Lower lobe of right lung (tissue), 2 donors: Measurements from ENCODE around the gene NDUFB4. TPM values are rescaled to one million over a fixed set of nuclear protein-coding genes. Genes with fewer than 3 reads are reported as not detected.
A peak's percentile ranks its signal among the peaks of the same experiment; 100 is the strongest.

Experiments
- ATAC-seq, 2 donors: fragments of 200-7000 bp; cut with Tn5 transposase; one replicate each; pipeline ENCODE4 v1.9.1; 2020 to 2022; ENCODE audit warnings: mild to moderate bottlenecking in 2 of 2, moderate library complexity in 2 of 2
- DNase-seq: peaks from one replicate; pipeline ENCODE4 v3.0.0-alpha.2; 2020
- H3K27ac ChIP-seq: fragments of 200-600 bp; one replicate; pipeline ENCODE4 v1.8.0; 2022
- H3K27me3 ChIP-seq: fragments of 200-600 bp; one replicate; pipeline ENCODE4 v1.8.0; 2022; ENCODE audit warnings: low read depth
- H3K36me3 ChIP-seq: fragments of 200-600 bp; one replicate; pipeline ENCODE4 v1.8.0; 2022; ENCODE audit warnings: mild to moderate bottlenecking
- H3K4me1 ChIP-seq: fragments of 200-600 bp; one replicate; pipeline ENCODE4 v1.8.0; 2022
- H3K4me3 ChIP-seq: fragments of 200-600 bp; one replicate; pipeline ENCODE4 v1.8.0; 2022; ENCODE audit warnings: mild to moderate bottlenecking
- H3K9me3 ChIP-seq: fragments of 200-600 bp; one replicate; pipeline ENCODE4 v1.8.0; 2022
- intact Hi-C: fragments of 100-400 bp; cut with DNase I; formaldehyde crosslinking; loops from one replicate; pipeline ENCODE4 v1.11.0; 2022
- total RNA-seq: library from RNA; stranded (reverse); fragmentation: NEBNext Ultra II Directional; extraction: Animal tissue kit (Norgen Biotek cat#: 25700); gene quantifications from one replicate; pipeline ENCODE4 v1.2.1, GENCODE V29; 2021
- TF ChIP-seq, protein P1 (sequence below): fragments of 200-600 bp; IDR thresholded peaks from one replicate; pipeline ENCODE4 v1.8.0; 2022; ENCODE audit warnings: antibody characterized with exemption, mild to moderate bottlenecking
- donor health status: DM: no; HTN: yes; CAD: no; lungs with severe emphysema.

The NDUFB4 gene
- total RNA-seq, 1 donor from 2014 or later: 100 TPM

DNA sequence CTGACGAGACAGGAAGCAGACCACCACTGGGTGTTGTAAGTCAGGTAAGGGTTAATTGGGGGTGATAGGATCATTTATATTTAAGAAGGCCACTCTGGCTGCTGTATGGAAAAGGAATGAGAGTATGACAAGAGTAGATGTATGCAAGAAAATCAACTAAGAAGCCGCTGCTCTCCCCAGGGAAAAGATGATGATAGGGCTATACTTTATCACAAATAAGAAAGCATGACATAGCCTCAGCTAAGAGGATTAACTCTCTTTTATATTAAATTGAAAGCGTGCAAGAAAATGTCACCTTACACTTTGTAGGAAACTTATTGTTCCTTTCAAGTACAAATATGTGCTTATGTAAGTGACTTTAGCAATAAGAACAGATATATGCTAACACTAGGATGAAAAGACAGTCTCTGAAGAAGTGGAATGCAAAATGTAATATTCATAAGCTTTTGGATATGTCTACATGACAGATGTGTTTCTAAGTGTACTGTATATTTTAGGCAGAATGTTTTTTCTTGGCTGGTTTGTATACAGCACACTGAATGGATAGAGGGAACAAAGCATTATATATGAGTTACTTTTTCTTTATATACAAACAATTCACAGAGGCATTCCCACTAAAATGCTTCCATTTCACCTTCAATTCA is 8.7 kb upstream of the NDUFB4 start:
- H3K4me1 ChIP-seq: no peaks in the 10 kb centered on the region
- no peaks in the 10 kb centered on the region for H3K27me3 ChIP-seq
- H3K9me3 ChIP-seq: no peaks in the 10 kb centered on the region
- intact Hi-C loops: no loop called here
- no peak for ATAC-seq
- no peaks in the 10 kb centered on the region for H3K36me3 ChIP-seq
- no peak for DNase-seq
- no peak overlapping the region for H3K27ac ChIP-seq
- H3K4me3 ChIP-seq: no peak overlapping the region
- TF ChIP-seq, protein P1, sequence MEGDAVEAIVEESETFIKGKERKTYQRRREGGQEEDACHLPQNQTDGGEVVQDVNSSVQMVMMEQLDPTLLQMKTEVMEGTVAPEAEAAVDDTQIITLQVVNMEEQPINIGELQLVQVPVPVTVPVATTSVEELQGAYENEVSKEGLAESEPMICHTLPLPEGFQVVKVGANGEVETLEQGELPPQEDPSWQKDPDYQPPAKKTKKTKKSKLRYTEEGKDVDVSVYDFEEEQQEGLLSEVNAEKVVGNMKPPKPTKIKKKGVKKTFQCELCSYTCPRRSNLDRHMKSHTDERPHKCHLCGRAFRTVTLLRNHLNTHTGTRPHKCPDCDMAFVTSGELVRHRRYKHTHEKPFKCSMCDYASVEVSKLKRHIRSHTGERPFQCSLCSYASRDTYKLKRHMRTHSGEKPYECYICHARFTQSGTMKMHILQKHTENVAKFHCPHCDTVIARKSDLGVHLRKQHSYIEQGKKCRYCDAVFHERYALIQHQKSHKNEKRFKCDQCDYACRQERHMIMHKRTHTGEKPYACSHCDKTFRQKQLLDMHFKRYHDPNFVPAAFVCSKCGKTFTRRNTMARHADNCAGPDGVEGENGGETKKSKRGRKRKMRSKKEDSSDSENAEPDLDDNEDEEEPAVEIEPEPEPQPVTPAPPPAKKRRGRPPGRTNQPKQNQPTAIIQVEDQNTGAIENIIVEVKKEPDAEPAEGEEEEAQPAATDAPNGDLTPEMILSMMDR: no peak

DNA sequence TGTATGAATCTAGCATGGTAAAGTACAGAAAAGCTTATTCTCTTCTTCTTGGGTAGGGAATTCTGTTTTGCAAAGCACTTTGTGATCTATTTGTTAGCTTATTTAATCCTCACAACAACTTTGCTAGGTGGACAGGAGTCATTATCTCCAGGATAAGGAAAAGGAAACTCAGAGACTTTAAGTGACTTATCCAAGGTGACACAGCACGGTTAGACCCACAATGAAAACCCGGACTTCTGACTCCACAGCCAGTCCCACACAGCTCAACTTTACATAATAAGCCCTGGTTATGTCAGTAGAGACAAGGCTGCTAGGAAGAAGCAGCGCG is 384 bp upstream of the NDUFB4 start:
- no peak for DNase-seq
- no peak for ATAC-seq
- H3K27ac ChIP-seq: peak overlapping the region; percentile 95
- TF ChIP-seq, protein P1: no peak
- peak overlapping the region; percentile 80 for H3K4me3 ChIP-seq
- H3K27me3 ChIP-seq: no peaks in the 10 kb centered on the region
- no peaks in the 10 kb centered on the region for H3K9me3 ChIP-seq
- intact Hi-C loops: no loop called here
- H3K4me1 ChIP-seq: peaks cover 44% of the 10 kb centered on the region
- H3K36me3 ChIP-seq: peaks cover 28% of the 10 kb centered on the region

DNA sequence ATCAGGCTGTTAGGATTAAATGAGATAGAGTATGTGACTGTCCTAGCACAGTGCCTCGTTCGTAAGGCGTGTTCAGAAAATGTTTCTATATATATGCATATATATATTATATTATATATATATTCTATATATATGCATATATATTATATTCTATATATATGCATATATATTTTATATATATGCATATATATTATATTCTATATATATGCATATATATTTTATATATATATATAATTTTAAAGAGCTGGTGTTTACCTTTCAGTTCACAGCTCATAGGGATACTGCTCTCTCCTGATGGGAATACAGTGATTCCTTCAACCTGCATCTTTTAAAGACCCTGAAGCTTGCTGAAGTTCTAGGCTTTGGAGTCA is 702 bp downstream of the NDUFB4 start:
- H3K9me3 ChIP-seq: no peaks in the 10 kb centered on the region
- intact Hi-C loops: no loop called here
- H3K27me3 ChIP-seq: no peaks in the 10 kb centered on the region
- peaks cover 44% of the 10 kb centered on the region for H3K4me1 ChIP-seq
- ATAC-seq (no peak), DNase-seq (no peak)
- peaks cover 39% of the 10 kb centered on the region for H3K36me3 ChIP-seq
- peak overlapping the region; percentile 95 for H3K27ac ChIP-seq
- TF ChIP-seq, protein P1: no peak
- H3K4me3 ChIP-seq: peak overlapping the region; percentile 80

DNA sequence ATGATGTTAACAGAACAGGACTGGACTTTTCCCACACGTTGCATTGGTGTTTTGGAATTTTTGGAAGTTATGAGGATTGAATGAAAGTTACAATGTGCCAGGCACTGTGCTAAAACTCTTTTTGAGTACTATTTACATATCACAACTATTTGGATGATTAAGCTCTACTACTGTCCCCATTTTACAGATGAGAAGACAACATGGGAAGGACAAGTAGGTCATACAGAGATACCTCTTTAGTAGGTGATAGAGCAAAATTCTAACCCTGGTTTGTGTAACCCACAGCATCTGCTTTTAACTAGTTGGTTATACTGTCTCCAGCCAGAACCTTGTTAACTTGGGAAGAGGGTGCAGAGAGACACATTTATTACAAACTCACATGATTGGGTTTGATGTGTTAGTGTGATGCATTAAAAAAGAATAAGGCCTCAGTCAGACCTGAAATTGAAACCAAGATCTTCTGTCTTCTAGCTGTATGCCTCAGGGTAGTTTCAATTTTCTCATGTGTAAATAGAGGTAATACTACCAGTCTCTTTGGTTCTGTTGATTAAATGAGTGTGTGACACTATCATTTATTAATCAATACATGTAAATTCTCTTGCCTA is 1.4 kb downstream of the NDUFB4 start:
- intact Hi-C loops: no loop called here
- DNase-seq (no peak), ATAC-seq (no peak)
- no peaks in the 10 kb centered on the region for H3K27me3 ChIP-seq
- H3K9me3 ChIP-seq: no peaks in the 10 kb centered on the region
- H3K4me1 ChIP-seq: peaks cover 44% of the 10 kb centered on the region
- H3K36me3 ChIP-seq: peaks cover 46% of the 10 kb centered on the region
- TF ChIP-seq, protein P1: no peak
- H3K4me3 ChIP-seq: peak overlapping the region; percentile 80
- no peak overlapping the region for H3K27ac ChIP-seq

DNA sequence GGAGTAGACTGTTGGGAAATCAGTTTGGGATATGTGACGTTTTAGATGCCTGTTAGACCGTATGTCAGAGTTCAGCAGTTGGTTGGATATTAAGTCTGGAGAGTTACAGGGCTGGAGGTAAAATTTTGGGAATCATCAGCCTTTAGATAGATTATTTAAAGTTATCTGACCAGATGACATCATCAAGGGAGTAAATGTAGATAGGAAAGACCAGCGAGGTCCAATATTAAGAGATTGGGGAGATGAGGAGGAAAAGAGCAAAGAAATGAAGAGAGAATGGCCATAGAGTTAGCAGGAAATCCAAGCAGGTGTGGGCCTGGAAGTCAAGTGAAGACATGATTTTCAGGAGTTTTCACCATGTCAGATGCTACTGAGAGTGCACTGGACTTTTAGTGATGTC is 3.1 kb downstream of the NDUFB4 start:
- no peak overlapping the region for H3K27ac ChIP-seq
- TF ChIP-seq, protein P1: no peak

More for the DNA sequence above, 3.1 kb downstream of the NDUFB4 start:
- Histone ChIP-seq H3K27me3 (no peaks in the 10 kb centered on the region), H3K4me3 (no peak overlapping the region), H3K36me3 (peaks cover 55% of the 10 kb centered on the region), H3K9me3 (no peaks in the 10 kb centered on the region), H3K4me1 (peaks cover 44% of the 10 kb centered on the region)
- no peak for DNase-seq
- intact Hi-C loops: no loop called here
- no peak for ATAC-seq
